HCT116 (cell line): ENCODE results near the gene KDM1B. TPM values are rescaled to one million over a fixed set of nuclear protein-coding genes. Genes with fewer than 3 reads are reported as not detected.

Experiments used
- ELF1 ChIP-seq: IDR thresholded peaks from 2 replicates; pipeline ENCODE4 v1.6.1; 2012; ENCODE audit warnings: low read depth, borderline replicate concordance
- FOSL1 ChIP-seq: IDR thresholded peaks from 2 replicates; pipeline ENCODE4 v1.6.1; 2012; ENCODE audit warnings: low read depth
- JUND ChIP-seq: IDR thresholded peaks from 2 replicates; pipeline ENCODE4 v1.6.1; 2012
- POLR2AphosphoS5 ChIP-seq: IDR thresholded peaks from 2 replicates; pipeline ENCODE4 v1.6.1; 2011; ENCODE audit warnings: mild to moderate bottlenecking, low read depth, low read length, moderate library complexity
- SRF ChIP-seq: IDR thresholded peaks from 2 replicates; pipeline ENCODE4 v1.6.1; 2012; ENCODE audit warnings: low read depth
- YY1 ChIP-seq: IDR thresholded peaks from 2 replicates; pipeline ENCODE4 v1.6.1; 2011; ENCODE audit warnings: low read length, low read depth, moderate library complexity, mild to moderate bottlenecking; ENCODE audit not compliant: insufficient replicate concordance; ENCODE audit errors: extremely low read depth
- ZNF274 ChIP-seq: fragments of 200-500 bp; sonication (Bioruptor generic); IDR thresholded peaks from 2 replicates; pipeline ENCODE4 v1.6.1; 2014; ENCODE audit warnings: mild to moderate bottlenecking, low read depth, low read length, inconsistent platforms
- total RNA-seq: library from RNA; stranded (reverse); gene quantifications from one replicate; pipeline ENCODE4 v1.2.1, GENCODE V29; 2021; ENCODE audit not compliant: unreplicated experiment

The KDM1B gene
- total RNA-seq, 1 experiment from 2014 or later, result 24.5 TPM

GRCh38 chr6:18270216-18270615 is 115.0 kb downstream of the KDM1B start (continued):
- TF ChIP-seq FOSL1, result no peak
- no peak for TF ChIP-seq ZNF274
- TF ChIP-seq ELF1, result no peak
- TF ChIP-seq POLR2AphosphoS5, result no peak
- no peak for TF ChIP-seq SRF
- no peak for TF ChIP-seq JUND
- no peak for TF ChIP-seq YY1

Other genes starting within 250 kb of the KDM1B start
- gene KIF13A, start 167.8 kb upstream of the KDM1B start, total RNA-seq, result 23.1 TPM
- gene NHLRC1, start 32.7 kb upstream of the KDM1B start, total RNA-seq, result not detected
- gene TPMT, start 345 bp upstream of the KDM1B start, total RNA-seq, result 10.1 TPM
- 108 TPM for gene DEK, start 109.1 kb downstream of the KDM1B start, total RNA-seq
- 2.1 TPM for gene RNF144B, start 231.9 kb downstream of the KDM1B start, total RNA-seq